ENCODE results near the gene FAM117A.

- TF ChIP-seq CTCF (IDR thresholded peaks at IDR 0.05): no peak
- no peak for TF ChIP-seq EZH2 (IDR thresholded peaks at IDR 0.05)
- TF ChIP-seq EZH2phosphoT487 (IDR thresholded peaks at IDR 0.05): no peak
Measured at GRCh38 chr17:49691086-49691676, 72.8 kb downstream of the FAM117A start.
